ENCODE data around the gene ELF2.
A peak's percentile ranks its signal among the peaks of the same experiment; 100 is the strongest.
"Not testable (repeated sequence)": the region's sequence is repeated elsewhere in the genome, so short reads cannot be mapped to it uniquely, and the experiment has no call there.

Gene ELF2

DNA sequence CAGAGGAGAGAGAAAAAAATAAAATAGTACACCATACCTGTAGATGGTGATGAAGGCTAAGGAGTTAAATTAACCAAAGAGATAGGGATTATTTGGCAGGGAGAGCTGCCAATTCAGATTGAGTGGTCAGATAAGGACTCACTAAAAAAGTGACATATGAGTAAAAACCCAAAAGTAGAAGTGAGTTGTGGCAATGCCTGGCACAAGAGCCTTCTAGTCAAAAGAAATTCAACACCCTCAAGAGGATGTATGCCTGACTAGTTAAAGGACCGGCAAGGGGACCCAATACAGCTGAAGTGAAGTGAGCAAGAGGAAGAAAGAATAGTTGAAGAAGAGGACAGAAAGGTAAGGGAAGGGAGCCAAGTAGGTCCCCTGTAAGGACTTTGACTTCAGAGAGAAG, 34.9 kb downstream of the ELF2 start:
- DNase-seq = no peak

DNA sequence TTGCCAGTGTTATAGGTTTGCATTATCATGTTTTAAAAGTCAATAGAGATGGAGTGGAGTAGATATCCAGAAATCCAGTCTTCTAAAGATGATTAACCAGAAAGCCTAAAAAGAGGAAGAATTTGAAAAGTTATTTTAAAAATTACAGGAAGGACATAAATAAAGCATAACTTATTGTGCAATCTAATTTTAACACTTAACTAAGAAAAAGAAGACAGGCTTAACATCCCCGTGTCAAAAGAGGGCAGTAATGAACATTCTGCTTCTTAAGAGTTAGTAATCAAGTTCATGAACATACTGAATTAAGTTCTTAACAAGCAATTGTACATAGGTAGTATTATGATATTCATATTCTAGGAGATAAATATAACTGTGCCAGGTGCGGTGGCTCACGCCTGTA, 39.3 kb downstream of the ELF2 start:
- DNase-seq = no peak

DNA sequence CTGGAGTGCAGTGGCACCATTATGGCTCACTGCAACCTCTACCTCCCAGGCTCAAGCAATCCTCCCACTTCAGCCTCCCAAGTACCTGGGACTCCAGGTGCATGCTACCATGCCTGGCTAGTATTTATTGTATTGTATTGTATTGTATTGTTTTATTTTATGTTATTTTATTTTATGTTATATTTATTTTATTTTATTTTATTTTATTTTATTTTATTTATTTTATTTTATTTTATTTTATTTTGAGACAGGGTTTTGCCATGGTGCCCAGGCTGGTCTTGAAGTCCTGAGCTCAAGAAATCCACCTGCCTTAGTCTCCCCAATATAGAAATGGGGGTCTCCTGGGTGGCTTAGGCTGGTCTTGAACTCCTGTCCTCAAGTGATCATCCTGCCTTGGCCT, 42.6 kb downstream of the ELF2 start:
- no peak for DNase-seq

DNA sequence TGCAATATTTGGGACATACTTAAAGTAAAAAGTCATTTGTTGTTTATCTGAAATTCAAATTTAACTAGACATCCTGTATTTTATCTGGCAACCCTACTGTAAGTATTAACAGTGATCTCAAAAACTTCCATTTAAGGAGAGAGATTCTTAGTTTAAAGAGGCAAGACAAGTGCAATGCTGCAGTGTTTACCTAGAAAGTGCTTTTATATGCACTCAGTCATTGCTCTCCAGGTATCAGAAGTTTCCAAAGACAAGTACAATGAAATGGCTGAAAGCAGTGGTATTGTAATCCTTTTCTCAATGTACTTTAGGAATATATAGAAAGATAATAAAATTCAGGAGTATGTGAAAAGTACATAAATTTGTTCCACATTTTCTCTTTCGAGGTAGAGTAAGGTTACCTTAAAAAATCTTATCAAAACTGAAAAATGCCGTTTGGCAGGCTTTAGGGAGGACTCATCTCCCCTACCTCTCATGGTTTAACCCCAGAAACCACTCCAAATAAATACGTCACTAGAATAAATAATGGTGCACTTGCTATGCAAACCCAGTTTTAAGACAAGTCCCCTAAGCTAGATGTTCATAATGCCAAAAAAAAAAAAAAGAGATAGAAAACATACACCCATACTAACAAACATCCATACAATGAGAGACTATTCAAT, 45.7 kb downstream of the ELF2 start:
- DNase-seq = no peak

DNA sequence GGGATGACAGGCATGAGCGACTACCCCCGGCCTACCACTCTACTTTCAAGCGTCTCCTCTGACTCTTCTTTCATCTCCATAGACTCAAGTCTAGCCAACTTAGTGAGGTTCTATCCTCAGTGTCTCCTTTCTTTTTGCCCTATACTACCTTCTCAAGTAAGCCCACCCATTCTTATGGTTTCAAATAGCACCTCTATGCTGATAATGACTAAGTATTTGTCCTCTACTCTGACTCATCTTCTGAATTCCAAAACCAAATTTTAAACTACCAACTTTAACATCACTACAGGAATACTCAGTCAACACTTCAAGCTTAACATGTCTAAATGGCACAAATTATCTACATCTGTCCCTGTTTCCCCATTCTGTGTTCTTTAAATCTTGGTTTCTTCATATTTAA, 47.8 kb downstream of the ELF2 start:
- DNase-seq = no peak

DNA sequence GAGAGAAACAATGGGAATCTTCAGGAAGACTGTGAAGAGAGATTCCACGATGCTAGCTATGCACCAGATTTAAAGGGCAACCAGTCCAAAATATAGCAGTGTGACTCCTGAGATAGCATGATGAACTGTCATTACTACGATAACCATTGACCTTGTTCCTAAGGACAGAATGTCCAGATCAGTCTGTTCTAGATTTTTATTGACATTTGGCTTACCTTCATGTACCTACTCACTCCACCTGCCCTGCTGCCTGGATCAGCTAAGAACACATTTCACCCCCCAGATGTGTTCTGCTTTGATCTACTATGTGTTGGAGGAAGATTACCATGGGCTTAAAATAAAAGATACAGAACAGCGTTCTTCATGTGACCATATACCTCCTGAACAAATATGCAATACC, 50.1 kb downstream of the ELF2 start:
- DNase-seq = no peak

DNA sequence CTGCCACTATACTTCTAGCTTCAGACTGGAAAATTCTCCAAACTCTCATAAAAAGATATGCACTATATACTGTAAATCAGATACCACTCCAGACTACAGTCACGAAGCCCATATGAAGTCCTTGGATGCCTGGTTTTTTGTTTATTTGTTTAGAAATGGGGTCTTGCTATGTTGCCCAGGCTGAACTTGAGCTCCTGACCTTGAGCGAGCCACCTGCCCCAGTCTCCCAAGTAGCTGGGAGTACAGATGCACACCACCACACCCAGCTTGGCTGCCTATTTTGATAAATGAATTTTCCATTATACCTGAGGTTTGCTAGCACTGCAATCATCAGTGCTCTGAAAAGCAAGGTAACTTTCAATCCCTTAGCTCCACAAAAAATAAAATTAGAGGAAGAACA, 53.1 kb downstream of the ELF2 start:
- no peak for DNase-seq

DNA sequence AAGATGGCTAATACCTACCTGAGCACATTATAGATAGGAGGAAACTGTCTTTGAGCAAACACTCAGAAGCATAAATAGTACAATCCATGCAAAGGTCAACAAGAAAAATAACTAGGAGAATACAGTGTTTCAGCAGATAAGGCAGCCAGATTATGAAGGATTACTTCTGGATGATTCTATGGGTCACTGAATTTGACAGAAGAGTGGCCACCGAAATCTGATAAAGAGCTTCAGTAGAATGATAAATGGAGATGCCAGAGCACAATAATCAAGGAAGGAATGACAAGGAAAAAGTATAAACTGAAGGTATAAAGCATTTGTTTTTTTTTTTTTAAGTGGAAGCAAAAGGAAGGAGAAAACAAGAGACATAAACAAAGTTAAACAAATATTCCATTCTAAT, 58.7 kb downstream of the ELF2 start:
- DNase-seq = no peak

DNA sequence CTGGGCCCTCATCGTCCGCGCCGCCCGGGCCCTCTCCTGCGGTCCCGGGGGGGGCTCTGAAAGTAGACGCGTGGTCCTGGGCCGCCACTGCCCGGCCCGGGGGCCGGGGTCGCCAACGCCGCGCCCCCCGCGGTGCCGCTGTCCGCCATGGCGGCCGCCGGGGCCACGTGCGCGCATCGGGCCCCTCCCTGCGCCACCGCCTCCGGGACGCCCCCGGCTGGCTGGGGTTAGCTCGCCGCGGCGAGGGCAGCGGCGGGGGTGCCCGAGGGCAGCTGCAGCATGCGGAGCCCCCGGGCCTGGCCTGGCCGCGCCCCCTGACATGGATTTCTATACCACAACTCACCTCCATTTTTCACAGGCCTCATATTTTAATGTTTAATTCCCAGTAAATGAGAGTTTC, 61.8 kb downstream of the ELF2 start:
- no peak for DNase-seq

DNA sequence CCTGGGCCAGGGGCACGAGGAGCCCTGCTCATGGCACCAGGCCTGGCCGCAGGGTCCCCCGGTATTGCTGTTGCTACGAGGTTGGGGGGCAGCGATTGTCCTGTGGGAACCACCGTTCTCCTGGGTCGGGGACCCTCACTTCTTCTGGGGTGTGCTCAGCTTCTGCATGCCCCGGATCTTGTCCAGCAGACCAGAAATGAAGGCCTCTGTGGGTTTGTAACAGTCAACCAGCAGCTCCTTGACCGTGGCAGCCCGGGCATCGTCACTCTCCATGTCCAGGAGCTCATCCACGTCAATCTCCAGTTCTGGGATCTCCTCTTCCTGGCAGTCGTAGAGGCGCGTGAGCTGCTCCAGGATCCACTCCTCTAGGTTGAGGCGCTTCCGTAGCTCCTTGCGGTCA, 62.2 kb downstream of the ELF2 start:
- DNase-seq = not testable (repeated sequence)

DNA sequence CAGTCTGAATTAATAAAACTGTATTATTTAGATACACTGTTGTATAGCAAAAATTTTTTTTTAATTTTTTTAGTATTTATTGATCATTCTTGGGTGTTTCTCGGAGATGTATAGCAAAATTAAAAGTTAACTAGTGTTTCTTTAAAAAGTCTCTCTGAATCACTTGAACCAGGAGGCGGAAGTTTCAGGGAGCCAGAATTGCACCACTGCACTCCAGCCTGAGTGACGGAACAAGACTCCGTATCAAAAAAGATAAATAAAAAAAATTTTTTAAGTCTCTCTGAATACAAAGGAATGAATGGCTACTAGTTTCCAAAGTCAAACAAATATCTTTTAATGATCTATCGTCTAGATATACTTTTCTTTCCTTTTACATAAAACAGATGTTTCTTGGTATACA, 64.4 kb downstream of the ELF2 start:
- no peak for DNase-seq

DNA sequence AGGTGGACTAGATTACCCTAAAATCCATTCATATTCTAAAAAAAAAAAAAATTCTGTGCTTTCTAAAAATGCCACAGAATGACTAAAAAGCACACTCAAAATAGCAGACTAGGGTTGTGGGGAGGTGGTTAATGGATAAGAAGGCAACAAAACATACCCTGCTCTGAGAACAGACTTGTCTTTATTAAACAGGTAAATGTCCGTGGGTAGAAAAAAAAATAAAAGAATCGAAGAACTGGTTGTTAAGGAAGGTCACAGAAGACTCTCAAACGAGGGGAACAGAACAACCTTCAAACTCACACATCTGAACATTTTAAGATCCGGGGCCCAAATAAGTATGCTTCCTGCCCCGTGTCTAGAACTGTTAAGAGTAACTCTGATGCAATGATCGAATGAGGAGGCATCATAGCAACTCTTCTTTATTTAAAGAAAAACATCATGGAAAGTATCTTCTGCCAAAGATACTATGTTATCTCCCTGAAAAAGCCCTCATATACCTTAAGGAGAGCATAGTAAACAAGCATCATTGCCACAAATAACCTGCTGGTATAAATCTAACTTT, 68.4 kb downstream of the ELF2 start:
- no peak for DNase-seq

DNA sequence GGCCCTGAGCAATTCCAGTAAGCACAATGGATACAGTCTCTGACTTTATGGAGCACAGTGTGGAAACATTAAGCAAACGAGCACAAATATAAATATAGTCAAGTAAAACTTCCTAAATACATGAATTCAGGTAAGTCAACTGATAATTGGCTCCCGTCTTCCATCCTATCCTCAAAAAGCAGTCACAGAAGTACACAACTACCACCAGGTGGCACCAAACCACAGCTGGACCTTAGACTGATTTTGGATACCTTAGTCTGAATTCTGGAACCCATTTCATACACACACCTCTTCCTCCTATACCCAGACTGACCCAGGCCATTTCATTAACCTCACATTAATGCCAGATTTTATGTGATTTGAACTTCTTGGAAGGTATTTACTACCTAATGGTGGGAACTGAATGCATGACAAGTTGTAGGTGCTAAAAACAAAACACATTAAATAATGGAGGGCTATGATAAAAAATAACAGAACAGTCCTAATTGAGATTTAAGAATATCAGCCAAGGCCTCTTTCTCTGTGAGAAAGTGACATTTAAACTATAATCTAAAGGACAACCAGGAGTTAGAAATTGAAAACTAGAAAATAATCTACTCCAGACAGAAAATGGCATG, 77.5 kb downstream of the ELF2 start:
- DNase-seq = peak; percentile 84

DNA sequence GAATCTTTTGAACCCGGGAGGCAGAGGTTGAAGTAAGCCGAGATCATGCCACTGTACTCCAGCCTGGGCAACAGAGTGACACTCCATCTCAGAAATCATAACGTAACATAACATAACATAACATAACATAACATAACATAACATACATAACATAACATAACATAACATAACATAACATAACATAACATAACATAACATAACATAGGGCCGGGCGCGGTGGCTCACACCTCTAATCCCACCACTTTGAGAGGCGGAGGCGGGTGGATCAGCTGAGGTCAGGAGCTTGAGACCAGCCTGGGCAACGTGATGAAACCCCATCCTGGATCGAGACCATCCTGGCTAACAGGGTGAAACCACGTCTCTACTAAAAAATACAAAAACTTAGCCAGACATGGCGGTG, 84.7 kb downstream of the ELF2 start:
- DNase-seq = no peak

DNA sequence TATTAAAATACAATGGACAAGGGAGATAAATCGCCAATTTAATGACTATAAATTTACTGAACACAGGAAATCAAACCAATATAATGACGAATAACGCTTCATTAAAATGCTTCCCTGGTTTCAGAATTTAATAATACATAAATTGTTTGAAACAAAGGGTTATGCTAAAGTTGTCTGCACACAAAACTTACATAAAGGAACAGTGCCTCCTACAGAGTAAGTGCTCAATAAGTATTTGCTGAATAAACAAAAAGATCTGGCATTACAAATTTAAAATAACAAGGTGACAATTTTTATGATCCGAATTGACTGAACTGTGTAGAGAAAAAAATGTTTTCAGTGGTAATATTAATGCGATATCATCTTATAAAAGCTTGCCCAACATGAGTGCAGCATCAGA, 91.9 kb downstream of the ELF2 start:
- DNase-seq = peak; percentile 16

DNA sequence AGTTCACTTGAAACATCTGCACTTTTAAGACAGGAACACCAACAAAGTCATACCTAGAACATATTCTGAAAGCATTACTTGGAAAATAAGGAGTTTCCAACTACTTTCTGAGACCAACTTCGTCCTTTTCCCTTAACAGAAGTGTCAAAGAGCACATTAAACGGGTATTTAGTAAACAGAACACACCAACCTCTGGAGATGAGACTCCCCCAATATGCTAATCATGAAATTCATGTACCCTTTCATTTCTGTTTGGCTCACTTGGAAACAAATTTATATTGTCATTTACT, 92.3 kb downstream of the ELF2 start:
- DNase-seq = no peak

DNA sequence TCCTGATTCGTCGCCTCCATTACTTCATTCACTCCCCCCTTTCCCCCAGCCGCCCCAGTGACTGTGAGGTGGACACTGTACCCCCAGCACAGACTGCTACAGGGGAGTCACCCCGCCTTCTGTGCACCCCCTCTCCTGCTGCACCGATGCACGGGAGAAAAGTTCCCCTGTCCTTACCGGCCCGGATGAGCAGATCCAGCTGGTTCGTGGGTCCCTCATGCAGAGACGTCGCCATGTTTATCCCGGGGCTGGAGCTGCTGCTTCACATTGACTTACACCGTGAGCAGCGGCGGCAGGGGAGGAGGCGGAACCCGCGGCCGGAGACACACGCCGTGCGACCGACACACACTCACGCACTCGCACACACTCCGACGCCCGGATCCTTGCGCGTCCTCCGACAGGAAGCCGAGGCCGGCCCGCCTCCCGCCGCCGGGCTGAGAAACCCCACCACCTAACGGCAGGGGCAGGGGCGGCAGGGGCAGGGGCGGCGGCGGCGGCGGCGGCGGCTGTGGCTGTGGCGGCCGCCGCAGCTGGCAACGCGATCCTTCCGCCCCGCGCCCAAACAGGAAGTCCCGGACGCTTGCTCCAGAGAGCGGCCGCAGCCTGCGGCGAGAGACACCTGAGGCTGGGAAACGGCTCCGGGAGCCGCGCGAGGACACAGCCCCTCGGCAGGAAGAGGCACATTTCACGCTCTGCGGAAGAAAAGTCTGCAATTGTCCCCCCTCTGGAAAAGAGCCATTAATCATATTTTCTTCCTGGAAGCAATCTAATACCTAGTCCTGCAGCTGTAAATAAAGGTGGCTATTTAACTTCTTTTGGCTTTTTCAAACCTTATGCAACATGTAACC, 92.8 kb downstream of the ELF2 start:
- DNase-seq = peak; percentile 93

DNA sequence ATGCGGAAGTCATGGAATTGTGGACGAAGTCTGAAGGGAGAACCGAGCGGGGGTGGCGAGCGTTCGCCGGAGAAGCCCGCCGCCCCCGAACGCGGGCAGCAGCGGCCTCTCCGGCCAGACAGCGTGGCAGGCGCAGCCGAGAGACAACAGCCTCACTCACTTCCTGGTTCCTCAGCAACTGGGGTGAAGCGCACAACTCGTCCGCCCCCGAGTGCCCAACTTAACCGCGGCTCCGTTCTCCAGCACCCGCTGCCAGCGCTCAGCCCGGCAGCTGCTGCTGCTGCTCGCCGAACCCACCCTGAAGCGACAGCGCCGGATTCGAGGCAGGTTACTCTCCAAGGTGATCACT, 93.4 kb downstream of the ELF2 start:
- peak; percentile 50 for DNase-seq

DNA sequence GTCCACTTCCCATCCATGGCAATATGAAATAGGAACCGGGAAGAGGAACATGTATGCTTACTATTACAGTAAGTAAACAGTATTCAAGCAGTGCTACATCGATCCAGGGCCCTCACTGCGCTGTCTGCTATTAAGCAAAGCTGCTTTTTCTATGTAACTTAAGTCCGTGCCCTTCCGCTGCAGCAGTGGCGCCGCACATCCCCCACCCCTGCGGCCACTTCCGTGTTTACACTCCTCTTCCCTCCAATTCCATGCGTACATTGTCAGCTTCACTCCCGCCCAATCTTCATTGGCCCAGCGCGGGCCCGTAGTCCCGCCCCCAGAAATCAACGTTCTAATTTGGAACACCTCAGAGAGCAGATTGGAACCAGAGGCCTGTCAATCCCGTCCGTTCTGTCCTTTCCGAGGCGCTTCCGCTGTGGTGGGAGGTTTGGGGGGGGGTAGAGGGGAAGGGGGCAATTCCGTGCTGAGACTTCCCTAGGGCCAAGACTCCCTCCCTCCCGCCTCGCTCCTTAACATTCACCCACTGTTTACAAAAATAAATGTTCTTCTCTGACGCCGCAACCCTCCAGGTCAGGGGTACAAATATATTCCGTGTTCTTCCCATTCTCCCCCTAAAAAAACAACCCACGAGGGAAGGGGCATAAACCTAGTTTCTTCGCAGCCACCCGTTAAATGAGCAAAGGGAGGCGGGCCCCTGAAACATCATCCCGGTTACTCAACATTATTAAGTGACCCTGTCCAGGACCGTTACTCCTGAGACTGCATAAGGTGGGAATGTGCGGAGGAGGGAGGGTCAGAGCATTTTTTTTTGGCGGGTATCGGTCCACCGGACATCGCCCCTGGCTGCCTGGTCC, 94.0 kb downstream of the ELF2 start:
- DNase-seq = peak; percentile 98

DNA sequence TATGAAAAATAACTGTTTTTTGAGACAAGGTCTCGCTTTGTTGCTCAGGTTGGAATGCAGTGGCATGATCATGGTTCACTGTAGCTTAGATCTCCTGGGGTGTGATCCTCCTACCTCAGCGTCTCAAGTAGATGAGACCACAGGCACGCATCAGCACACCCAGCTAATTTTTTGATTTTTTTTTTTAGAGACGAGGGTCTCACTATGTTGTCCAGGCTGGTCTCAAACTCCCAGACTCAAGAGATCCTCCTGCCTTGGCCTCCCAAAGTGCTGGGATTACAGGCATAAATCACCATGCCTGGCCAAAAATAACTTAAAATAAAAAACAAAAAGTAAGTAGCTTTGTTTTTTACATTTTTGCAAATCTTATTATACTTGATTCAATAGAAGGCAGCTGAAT, 98.1 kb downstream of the ELF2 start:
- DNase-seq = no peak

DNA sequence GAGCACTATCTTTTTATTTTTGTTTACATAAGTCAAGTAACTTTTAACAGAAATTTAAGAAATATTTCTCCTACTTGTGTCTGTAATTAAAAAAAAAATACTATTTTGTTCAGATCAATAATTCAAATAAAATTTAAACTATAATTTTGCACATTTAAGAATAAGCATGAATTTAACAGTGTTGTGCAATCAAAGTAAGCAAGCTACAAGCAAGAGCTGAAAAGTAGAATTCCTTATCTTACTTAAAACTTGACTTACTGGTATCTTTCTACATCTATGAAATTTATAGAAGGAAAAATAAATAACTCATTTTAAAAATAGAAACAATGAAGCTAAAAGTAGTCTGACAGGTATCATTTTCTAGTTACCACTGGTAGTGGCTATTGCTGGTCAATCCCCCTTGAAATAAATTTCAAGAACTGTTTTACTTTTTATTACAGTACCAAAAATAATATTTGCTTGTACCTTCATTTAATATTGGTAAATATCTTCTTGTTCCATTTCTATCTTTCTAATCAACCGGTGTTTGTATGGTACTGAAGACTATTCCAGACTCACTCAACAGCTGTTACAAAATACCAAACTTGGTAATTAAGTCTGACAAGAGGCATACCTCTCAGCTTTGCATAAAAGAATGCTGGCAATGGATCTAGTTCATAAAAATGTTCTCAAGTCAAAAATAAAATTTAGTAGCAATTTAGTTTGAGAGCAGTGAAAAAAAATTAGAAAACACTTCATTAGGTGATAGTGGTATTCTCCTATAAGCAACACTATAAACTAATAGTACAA, 99.3 kb downstream of the ELF2 start:
- DNase-seq = no peak

DNA sequence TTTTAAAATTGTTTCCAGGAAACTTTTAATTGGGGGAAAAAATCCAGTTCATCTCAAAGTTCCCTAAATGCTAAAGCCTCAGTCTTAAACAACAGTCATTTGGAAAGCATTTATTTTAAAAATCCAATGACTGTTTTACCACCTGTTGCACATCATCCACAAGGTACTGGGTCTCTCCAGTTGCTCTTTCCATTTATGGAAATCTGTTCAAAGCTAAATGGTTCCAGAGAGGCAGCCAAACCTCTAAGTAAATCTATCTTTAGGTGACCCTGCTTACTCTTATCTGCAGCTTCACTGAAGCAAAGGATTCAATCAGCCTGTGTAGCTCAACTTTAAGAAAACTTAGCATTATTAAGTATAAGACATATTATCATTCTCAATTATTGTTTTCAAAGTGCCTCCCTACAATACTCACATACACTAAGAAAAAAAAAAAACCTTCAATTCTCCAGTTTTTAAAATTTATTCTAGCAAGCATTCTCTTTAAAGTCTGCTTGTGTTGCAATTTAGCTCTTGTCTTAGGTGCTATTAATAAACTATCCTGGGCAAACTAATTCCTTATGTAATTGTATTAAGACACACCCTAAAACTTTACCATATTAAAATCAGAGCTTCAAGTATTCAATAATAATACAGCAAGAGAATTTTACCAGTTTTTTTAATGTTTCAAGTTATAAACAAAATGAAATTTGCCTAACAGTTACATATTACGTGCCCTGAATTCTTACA, 100.8 kb downstream of the ELF2 start:
- DNase-seq = no peak

All from fibroblast of upper back skin (primary cell).